Epidermal melanocyte (primary cell): ENCODE data around the gene CD34.
"Not testable (repeated sequence)": the region's sequence is repeated elsewhere in the genome, so short reads cannot be mapped to it uniquely, and the experiment has no call there.

Source experiments
- DNase-seq: peaks from one replicate; pipeline ENCODE4 v3.0.0; 2011; ENCODE audit warnings: low spot score; ENCODE audit not compliant: insufficient read length

The CD34 gene

GRCh38 chr1:207901041-207901653, 9.8 kb downstream of the CD34 start:
- DNase-seq = no peak

DNA sequence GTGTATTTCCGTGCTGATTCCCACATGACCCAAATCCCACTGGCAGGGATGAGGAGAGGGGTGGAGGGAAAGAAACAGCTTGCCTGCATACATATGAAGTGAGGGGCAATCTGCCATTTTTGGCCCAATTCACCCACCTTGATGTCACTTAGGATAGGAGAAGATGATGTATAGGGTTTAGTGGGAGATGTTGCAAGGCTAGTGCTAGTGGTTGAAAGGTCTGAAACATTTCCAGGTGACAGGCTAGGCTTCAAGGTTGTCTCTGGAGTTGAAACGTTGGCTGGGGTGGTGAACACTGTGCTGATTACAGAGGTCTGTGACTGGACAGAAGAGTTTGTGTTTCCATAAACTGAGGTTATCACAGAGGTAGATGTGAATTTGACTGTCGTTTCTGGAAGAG, 12.1 kb downstream of the CD34 start:
- no peak for DNase-seq

GRCh38 chr1:207898260-207898659, 12.7 kb downstream of the CD34 start:
- DNase-seq = no peak

- DNase-seq = no peak
Observed at GRCh38 chr1:207897188-207897587, 13.7 kb downstream of the CD34 start.

DNA sequence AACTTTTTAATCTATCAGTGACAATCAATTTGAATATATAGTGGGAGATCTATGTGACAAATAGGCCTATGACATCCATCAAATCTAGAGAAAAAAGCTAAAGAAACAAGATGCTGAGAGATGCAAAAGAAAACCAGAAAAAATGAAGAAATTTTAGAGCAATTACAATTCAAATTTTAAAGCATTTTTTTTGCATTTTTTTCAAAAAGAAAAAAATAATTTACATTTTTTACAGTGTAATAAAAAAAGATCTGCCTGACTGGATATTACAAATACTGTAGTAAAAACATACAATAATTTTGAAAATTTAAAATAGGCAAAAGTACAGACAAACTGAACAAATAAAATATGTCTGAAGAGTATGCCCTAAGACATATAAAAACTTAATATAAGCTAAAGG, 14.4 kb downstream of the CD34 start:
- no peak for DNase-seq

GRCh38 chr1:207894704-207895103, 16.2 kb downstream of the CD34 start:
- DNase-seq = no peak

DNA sequence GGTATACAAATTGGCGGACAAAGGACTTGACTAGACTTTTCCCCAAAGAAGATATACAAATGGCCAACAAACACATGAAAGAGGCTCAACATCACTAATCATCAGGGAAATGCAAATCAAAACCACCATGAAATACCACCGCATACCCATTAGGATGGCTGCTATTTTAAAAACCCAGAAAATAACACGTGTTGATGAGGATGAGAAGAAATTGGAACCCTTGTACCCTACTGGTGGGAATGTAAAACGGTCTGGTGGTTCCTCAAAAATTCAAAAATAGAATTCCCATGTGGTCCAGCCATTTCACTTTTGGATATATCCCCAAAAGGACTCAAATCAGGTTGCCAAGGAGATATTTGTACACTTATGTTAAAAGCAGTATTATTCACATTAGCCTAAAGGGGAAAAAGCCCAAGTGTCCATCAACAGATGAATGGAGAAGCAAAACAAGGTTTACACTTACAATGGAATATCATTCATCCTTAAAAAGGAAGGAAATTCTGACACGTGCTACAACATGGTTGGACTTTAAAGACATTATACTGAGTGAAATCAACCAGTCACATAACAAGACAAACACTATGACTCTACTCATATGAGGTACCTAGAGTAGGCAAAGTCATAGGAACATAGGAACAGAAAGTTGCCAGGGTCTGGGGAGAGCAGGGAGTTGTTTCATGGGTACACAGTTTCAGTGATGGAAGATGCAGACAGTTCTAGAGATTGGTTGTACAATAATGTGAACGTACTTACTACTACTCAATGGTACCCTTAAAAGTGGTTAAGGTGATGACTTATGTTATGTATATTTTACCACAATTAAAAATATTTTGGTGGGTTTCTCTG, 17.0 kb downstream of the CD34 start:
- no peak for DNase-seq

- no peak for DNase-seq
Observed at GRCh38 chr1:207892764-207893163, 18.2 kb downstream of the CD34 start.

DNA sequence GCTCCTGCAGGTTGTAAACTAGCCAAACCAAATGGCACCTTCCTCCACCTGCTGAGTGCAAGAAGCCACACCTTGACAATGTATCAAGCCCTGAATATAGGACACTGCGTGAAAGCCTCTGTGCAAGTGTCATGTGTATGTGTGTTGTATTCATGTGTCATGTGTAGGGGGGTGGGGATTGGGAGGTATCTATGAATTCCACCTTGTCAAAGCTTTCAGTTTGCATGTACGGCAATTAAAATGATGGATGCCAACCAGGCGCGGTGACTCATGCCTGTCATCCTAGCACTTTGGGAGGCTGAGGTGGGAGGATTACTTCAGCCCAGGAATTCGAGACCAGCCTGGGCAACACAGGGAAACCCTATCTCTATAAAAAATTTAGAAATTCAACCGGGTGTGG, 19.8 kb downstream of the CD34 start:
- DNase-seq = no peak

- DNase-seq = peak; percentile 43
Observed at GRCh38 chr1:207890136-207890738, 20.7 kb downstream of the CD34 start.

DNA sequence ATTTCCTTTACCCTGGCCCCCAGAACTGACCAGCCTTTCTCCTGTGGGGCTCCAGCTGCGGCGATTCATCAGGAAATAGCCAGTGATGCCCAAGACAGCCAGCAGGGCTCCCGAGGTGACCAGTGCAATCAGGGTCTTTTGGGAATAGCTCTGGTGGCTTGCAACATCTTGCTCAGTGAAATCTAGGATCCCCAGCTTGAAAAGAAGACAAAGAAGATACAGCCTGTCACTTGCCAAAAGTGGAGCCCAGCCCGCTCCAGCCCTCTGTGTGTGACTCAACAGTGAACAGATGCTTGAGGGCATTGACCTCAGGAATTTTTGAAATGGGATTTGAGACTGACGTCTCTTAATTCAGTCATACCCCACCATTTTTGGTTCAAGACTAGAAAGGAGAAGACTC, 22.3 kb downstream of the CD34 start:
- DNase-seq = peak; percentile 24

DNA sequence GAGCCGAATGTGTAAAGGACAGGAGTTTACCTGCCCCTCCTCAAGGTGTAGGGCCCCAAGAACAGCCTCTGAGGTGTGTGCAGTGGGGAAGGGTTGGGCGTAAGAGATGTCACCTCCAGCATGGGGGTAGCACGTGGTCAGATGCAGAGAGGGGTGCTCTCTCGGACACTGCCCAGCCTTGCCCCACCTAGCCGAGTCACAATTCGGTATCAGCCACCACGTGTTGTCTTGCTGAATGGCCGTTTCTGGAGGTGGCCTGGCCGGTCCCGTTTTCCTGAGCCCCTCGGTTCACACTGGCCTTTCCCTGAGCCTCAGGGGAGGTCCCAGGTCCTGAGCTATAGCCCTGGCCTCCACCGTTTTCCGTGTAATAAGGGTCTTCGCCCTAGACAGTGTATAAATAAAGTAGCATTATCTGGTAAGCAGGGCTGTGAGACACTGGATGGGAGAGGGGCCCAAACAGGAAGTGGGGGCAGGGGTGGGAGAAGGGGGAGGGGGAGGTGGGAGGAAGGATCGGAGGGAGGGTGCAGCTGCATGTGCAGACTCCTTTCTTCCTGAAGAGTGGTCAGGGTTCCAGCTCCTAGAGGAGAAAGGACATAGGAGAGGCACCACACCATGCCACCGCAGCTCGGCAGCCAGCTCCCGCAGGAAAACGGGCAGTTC, 23.3 kb downstream of the CD34 start:
- no peak for DNase-seq

GRCh38 chr1:207886227-207886626, 24.7 kb downstream of the CD34 start:
- no peak for DNase-seq

GRCh38 chr1:207885129-207886032, 25.5 kb downstream of the CD34 start:
- DNase-seq = peak; percentile 67

- no peak for DNase-seq
Observed at GRCh38 chr1:207884266-207885029, 26.5 kb downstream of the CD34 start.

DNA sequence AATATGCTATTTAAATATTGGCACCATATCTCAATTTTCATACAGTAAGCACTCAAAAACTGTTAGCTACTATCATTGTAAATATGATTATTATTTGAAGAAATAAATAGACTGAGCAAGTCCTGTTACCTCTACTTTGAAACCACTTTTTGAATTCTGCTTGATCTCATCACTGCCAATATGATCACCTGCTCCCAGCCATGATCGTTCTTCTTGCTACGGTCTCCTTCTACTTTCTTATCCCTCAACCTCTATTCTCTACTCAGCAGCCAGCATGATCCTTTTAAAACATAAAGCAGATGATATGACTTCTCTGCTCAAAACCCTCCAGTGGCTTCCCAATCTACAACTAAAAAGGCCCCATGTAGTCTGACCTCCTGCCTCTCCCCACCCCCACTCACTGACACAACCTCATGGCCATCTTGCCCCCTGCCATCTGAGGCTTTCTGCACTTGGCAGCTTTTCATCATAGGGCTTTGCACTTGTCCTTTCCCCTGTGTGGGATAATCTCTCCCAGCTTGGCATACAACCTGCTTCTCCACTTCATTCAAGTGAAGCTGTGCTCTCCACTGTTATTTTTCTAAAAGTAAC, 27.2 kb downstream of the CD34 start:
- DNase-seq = no peak

- no peak for DNase-seq
Observed at GRCh38 chr1:207883104-207883651, 27.7 kb downstream of the CD34 start.

- DNase-seq = no peak
Observed at GRCh38 chr1:207882692-207883091, 28.2 kb downstream of the CD34 start.

DNA sequence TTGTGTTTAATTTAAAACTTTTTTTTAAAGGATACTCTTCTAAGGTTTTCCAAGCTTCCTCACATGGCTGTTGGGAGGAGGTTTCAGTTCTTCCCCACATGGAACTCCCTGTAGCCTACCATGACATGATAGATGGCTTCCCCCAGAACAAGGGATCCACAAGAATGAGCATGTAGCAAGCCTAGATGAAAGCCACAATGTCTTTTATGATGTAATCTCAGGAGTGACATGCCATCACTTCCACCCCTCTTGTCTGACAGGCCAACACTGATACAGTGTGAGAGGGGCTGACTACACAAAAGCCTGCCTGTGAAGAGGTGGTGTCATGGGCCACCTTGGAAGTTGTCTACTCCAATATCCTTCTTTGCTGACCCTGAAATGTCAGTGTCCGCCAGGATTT, 32.0 kb downstream of the CD34 start:
- no peak for DNase-seq

DNA sequence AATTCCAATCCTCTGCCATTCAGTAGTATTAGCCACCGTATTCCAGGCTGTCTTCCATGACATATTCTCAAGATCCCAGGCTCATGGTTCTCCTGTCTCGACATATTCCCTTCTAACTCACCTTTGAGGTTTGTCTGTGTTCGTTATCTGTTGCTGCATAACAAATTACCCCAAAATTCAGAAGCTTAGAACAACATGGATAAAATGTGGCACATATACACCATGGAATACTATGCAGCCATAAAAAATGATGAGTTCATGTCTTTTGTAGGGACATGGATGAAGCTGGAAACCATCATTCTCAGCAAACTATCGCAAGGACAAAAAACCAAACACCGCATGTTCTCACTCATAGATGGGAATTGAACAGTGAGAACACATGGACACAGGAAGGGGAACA, 33.0 kb downstream of the CD34 start:
- DNase-seq = not testable (repeated sequence)
